Activated T-helper 1 cell treated with anti-CD3 and anti-CD28 coated beads, Interleukin-12 subunit alpha, Interleukin-12 subunit beta, Interleukin-2, Interleukin-4 antibody, amounts not matched to agents 30 ng/mL and 10 ng/mL and 1 ng/mL, durations not matched to agents 14 hours and 24 hours and 36 hours (primary cell): ENCODE measurements around the gene CHST11. TPM values are rescaled to one million over a fixed set of nuclear protein-coding genes. Genes with fewer than 3 reads are reported as not detected.
"Not testable (repeated sequence)": the region's sequence is repeated elsewhere in the genome, so short reads cannot be mapped to it uniquely, and the experiment has no call there.

Experiments used
- DNase-seq: peaks from one replicate; pipeline ENCODE4 v3.0.0; 2021; ENCODE audit warnings: low spot score
- H3K27ac Mint-ChIP-seq: one replicate; pipeline ENCODE4 v1.8.0; 2021; ENCODE audit warnings: mild to moderate bottlenecking, mixed read lengths
- H3K27me3 Mint-ChIP-seq: one replicate; pipeline ENCODE4 v1.8.0; 2022; ENCODE audit warnings: mild to moderate bottlenecking, moderate library complexity, mixed read lengths; ENCODE audit not compliant: insufficient read depth
- H3K36me3 Mint-ChIP-seq: one replicate; pipeline ENCODE4 v1.8.0; 2021; ENCODE audit warnings: low read depth, mixed read lengths
- H3K4me1 Mint-ChIP-seq: one replicate; pipeline ENCODE4 v1.8.0; 2021; ENCODE audit warnings: low read depth, mixed read lengths
- H3K4me3 Mint-ChIP-seq: one replicate; pipeline ENCODE4 v1.8.0; 2021; ENCODE audit warnings: mild to moderate bottlenecking, moderate library complexity, mixed read lengths
- H3K9me3 Mint-ChIP-seq: one replicate; pipeline ENCODE4 v1.8.0; 2021; ENCODE audit warnings: mixed read lengths
- intact Hi-C: fragments of 100-400 bp; cut with micrococcal nuclease; formaldehyde crosslinking; loops from one replicate; pipeline ENCODE4 v1.15.1; 2024
- total RNA-seq: library from RNA; stranded (reverse); gene quantifications from 2 replicates; pipeline ENCODE4 v1.2.3, GENCODE V29; 2022

CHST11 gene
- total RNA-seq, 1 donor from 2014 or later = 70.7 TPM

GRCh38 chr12:104519190-104520019 is 62.7 kb downstream of the CHST11 start:
- intact Hi-C loops = no loop called here
- H3K36me3 Mint-ChIP-seq = peaks cover 17% of the 10 kb centered on the region
- no peaks in the 10 kb centered on the region for H3K9me3 Mint-ChIP-seq
- H3K4me1 Mint-ChIP-seq = peaks cover 97% of the 10 kb centered on the region
- H3K27ac Mint-ChIP-seq = peak overlapping the region; percentile 11
- H3K27me3 Mint-ChIP-seq = no peaks in the 10 kb centered on the region
- H3K4me3 Mint-ChIP-seq = peak overlapping the region; percentile 22
- no peak for DNase-seq

- Mint-ChIP-seq H3K27ac (no peak overlapping the region), H3K4me3 (no peak overlapping the region), H3K36me3 (peaks cover 10% of the 10 kb centered on the region), H3K9me3 (no peaks in the 10 kb centered on the region), H3K4me1 (peaks cover 94% of the 10 kb centered on the region), H3K27me3 (no peaks in the 10 kb centered on the region)
- intact Hi-C loops = no loop called here
- DNase-seq = no peak
These were observed 63.6 kb downstream of the CHST11 start for GRCh38 chr12:104520242-104520900.

- H3K27me3 Mint-ChIP-seq = no peaks in the 10 kb centered on the region
- H3K4me3 Mint-ChIP-seq = no peak overlapping the region
- H3K9me3 Mint-ChIP-seq = no peaks in the 10 kb centered on the region
- peaks cover 90% of the 10 kb centered on the region for H3K4me1 Mint-ChIP-seq
- intact Hi-C loops = no loop called here
- no peak for DNase-seq
- no peak overlapping the region for H3K27ac Mint-ChIP-seq
- peaks cover 12% of the 10 kb centered on the region for H3K36me3 Mint-ChIP-seq
These were observed 65.0 kb downstream of the CHST11 start for GRCh38 chr12:104521731-104522130.

- no peak for DNase-seq
- H3K36me3 Mint-ChIP-seq = peaks cover 15% of the 10 kb centered on the region
- H3K9me3 Mint-ChIP-seq = no peaks in the 10 kb centered on the region
- H3K27ac Mint-ChIP-seq = peak overlapping the region; percentile 45
- H3K4me1 Mint-ChIP-seq = peaks cover 84% of the 10 kb centered on the region
- peak overlapping the region; percentile 7 for H3K4me3 Mint-ChIP-seq
- intact Hi-C loops = no loop called here
- H3K27me3 Mint-ChIP-seq = no peaks in the 10 kb centered on the region
These were observed 66.4 kb downstream of the CHST11 start for GRCh38 chr12:104522985-104523722.

GRCh38 chr12:104524034-104524832 is 67.5 kb downstream of the CHST11 start:
- no peak for DNase-seq
- H3K4me1 Mint-ChIP-seq = peaks cover 84% of the 10 kb centered on the region
- H3K9me3 Mint-ChIP-seq = no peaks in the 10 kb centered on the region
- H3K4me3 Mint-ChIP-seq = peak overlapping the region; percentile 9
- no peaks in the 10 kb centered on the region for H3K27me3 Mint-ChIP-seq
- H3K27ac Mint-ChIP-seq = peak overlapping the region; percentile 21
- intact Hi-C loops = no loop called here
- peaks cover 13% of the 10 kb centered on the region for H3K36me3 Mint-ChIP-seq

- intact Hi-C loops = no loop called here
- Mint-ChIP-seq H3K27me3 (no peaks in the 10 kb centered on the region), H3K36me3 (peaks cover 19% of the 10 kb centered on the region), H3K4me1 (peaks cover 74% of the 10 kb centered on the region), H3K4me3 (no peak overlapping the region), H3K27ac (no peak overlapping the region), H3K9me3 (no peaks in the 10 kb centered on the region)
- DNase-seq = no peak
These were observed 69.6 kb downstream of the CHST11 start for GRCh38 chr12:104526320-104526719.

- peaks cover 22% of the 10 kb centered on the region for H3K36me3 Mint-ChIP-seq
- DNase-seq = no peak
- no peak overlapping the region for H3K4me3 Mint-ChIP-seq
- no peak overlapping the region for H3K27ac Mint-ChIP-seq
- no peaks in the 10 kb centered on the region for H3K27me3 Mint-ChIP-seq
- intact Hi-C loops = no loop called here
- H3K4me1 Mint-ChIP-seq = peaks cover 74% of the 10 kb centered on the region
- H3K9me3 Mint-ChIP-seq = no peaks in the 10 kb centered on the region
These were observed 70.0 kb downstream of the CHST11 start for GRCh38 chr12:104526751-104527150.

GRCh38 chr12:104527653-104528052 is 70.9 kb downstream of the CHST11 start:
- H3K27ac Mint-ChIP-seq, intact Hi-C loops, H3K9me3 Mint-ChIP-seq, DNase-seq, H3K27me3 Mint-ChIP-seq, H3K4me3 Mint-ChIP-seq: not testable (repeated sequence)
- Mint-ChIP-seq H3K4me1 (peaks cover 75% of the 10 kb centered on the region), H3K36me3 (peaks cover 23% of the 10 kb centered on the region)

GRCh38 chr12:104529130-104529874 is 72.6 kb downstream of the CHST11 start:
- Mint-ChIP-seq H3K27me3 (no peaks in the 10 kb centered on the region), H3K4me1 (peaks cover 75% of the 10 kb centered on the region), H3K27ac (no peak overlapping the region), H3K36me3 (peaks cover 28% of the 10 kb centered on the region), H3K4me3 (no peak overlapping the region), H3K9me3 (no peaks in the 10 kb centered on the region)
- DNase-seq = no peak
- intact Hi-C loops = no loop called here

- intact Hi-C loops = loop anchor here (5.0 kb wide), 1 partner anchor 50 kb away; no protein-coding TSS in a partner anchor
These were observed 75.9 kb downstream of the CHST11 start for GRCh38 chr12:104532636-104533035.

GRCh38 chr12:104533134-104533533 is 76.4 kb downstream of the CHST11 start:
- H3K36me3 Mint-ChIP-seq = peaks cover 43% of the 10 kb centered on the region
- no peak for DNase-seq
- H3K27me3 Mint-ChIP-seq = no peaks in the 10 kb centered on the region
- intact Hi-C loops = loop anchor here (5.0 kb wide), 1 partner anchor 49 kb away; no protein-coding TSS in a partner anchor
- no peak overlapping the region for H3K4me3 Mint-ChIP-seq
- H3K4me1 Mint-ChIP-seq = peaks cover 89% of the 10 kb centered on the region
- H3K27ac Mint-ChIP-seq = peak overlapping the region; percentile 8
- H3K9me3 Mint-ChIP-seq = no peaks in the 10 kb centered on the region

More at GRCh38 chr12:104532636-104533035, 75.9 kb downstream of the CHST11 start:
- H3K27ac Mint-ChIP-seq = peak overlapping the region; percentile 8
- H3K27me3 Mint-ChIP-seq = no peaks in the 10 kb centered on the region
- peaks cover 86% of the 10 kb centered on the region for H3K4me1 Mint-ChIP-seq
- no peaks in the 10 kb centered on the region for H3K9me3 Mint-ChIP-seq
- DNase-seq = no peak
- H3K4me3 Mint-ChIP-seq = no peak overlapping the region
- peaks cover 39% of the 10 kb centered on the region for H3K36me3 Mint-ChIP-seq
